GM10248 (cell line): Measurements from ENCODE around the gene KLK13.

ENCODE experiments used
- CTCF ChIA-PET: fragments of 300-600 bp; sonication (Branson Sonifier 250); formaldehyde crosslinking; extraction: SDS; loops from one replicate; lab custom pipeline; 2021; ENCODE audit warnings: antibody characterized with exemption; lab: Yijun Ruan, JAX
- POLR2A ChIA-PET: fragments of 350-650 bp; sonication (Branson Sonifier 250); formaldehyde crosslinking; extraction: SDS; loops from one replicate; lab custom pipeline; 2020; ENCODE audit warnings: antibody characterized with exemption; lab: Yijun Ruan, JAX
- DNase-seq: peaks from one replicate; pipeline ENCODE4 v3.0.0; 2012; ENCODE audit errors: extremely low spot score
- TF ChIP-seq, protein P1 (sequence below): IDR thresholded peaks from 2 replicates; pipeline ENCODE4 v1.5.1; 2012; ENCODE audit warnings: mild to moderate bottlenecking, low read depth; ENCODE audit errors: extremely low read depth, missing control alignments, control extremely low read depth

The KLK13 gene

GRCh38 chr19:51098365-51099046 lies 33.6 kb upstream of the KLK13 start:
- DNase-seq, result no peak
- POLR2A ChIA-PET, result no interaction called here
- CTCF ChIA-PET, result no interaction called here
- TF ChIP-seq, protein P1, sequence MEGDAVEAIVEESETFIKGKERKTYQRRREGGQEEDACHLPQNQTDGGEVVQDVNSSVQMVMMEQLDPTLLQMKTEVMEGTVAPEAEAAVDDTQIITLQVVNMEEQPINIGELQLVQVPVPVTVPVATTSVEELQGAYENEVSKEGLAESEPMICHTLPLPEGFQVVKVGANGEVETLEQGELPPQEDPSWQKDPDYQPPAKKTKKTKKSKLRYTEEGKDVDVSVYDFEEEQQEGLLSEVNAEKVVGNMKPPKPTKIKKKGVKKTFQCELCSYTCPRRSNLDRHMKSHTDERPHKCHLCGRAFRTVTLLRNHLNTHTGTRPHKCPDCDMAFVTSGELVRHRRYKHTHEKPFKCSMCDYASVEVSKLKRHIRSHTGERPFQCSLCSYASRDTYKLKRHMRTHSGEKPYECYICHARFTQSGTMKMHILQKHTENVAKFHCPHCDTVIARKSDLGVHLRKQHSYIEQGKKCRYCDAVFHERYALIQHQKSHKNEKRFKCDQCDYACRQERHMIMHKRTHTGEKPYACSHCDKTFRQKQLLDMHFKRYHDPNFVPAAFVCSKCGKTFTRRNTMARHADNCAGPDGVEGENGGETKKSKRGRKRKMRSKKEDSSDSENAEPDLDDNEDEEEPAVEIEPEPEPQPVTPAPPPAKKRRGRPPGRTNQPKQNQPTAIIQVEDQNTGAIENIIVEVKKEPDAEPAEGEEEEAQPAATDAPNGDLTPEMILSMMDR, result peak; percentile 11

DNA sequence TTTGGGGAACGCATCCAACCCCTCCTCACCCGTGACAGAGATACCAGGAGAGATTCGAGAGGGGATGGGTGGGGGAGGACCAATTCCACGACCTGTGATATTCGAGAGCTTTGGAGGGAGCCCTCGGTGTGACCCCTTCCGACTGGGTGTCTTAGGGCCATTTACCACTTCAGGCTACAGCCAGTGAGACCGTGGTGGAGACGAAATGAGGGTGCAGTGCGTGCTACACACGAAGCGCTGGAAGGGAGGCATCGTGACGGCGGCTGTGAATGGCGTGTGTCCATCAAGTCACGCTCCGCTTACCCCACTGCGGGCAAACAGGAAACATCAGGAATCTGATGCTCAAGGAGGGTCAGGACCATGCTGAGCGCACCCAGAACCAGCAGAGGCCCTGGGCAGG lies 32.9 kb upstream of the KLK13 start:
- CTCF ChIA-PET, result no interaction called here
- TF ChIP-seq, protein P1, result no peak
- DNase-seq, result no peak
- POLR2A ChIA-PET, result no interaction called here

DNA sequence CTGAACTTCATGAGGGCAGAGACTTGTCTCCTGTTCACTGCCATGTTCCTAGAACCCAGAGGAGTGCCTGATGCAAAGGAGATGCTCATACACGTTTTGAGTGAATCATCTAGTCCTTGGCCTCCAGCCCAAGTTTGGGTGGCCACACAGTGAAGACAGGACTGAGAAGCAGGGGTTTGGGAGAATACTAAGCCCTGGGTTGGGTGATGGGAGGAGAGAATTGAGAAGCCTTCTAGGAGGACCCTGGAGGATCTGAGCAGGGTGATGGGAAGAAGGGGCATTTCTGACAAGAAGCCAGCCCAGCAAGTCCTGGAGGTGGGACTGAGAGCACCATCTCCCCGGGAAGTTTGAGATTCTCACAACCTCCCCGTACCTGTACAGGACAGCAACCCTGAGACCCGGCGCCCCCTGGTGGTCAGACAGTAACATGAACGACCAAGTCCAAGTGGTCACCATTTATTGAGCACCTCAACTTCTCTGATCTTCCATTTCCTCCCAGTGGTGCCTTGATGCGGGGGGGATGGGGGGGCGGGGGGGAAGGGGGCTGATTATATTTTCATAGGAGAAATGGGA lies 32.4 kb upstream of the KLK13 start:
- DNase-seq, result peak; percentile 81
- ChIA-PET POLR2A (no interaction called here), CTCF (interaction anchor here (1.1 to 3.7 kb wide), 7 partner anchors 7 to 175 kb away, joined by 3 to 19 read pairs (median 9); partner anchors contain the start of gene KLK10)
- TF ChIP-seq, protein P1, result peak; percentile 77

- POLR2A ChIA-PET, result interaction anchor here (0.6 kb wide), 1 partner anchor 219 kb away, joined by 4 read pairs; no protein-coding TSS in a partner anchor
- no peak for DNase-seq
- TF ChIP-seq, protein P1, result no peak
- CTCF ChIA-PET, result interaction anchor here (0.9 to 3.7 kb wide), 10 partner anchors 8 to 383 kb away, joined by 3 to 19 read pairs (median 4); partner anchors contain the start of gene KLK10
Measured at GRCh38 chr19:51096473-51097165, 31.7 kb upstream of the KLK13 start.

- TF ChIP-seq, protein P1, result peak; percentile 59
- DNase-seq, result peak; percentile 72
- ChIA-PET POLR2A (no interaction called here), CTCF (interaction anchor here (1.1 to 3.7 kb wide), 5 partner anchors 10 to 736 kb away, joined by 3 to 19 read pairs (median 3); partner anchors contain the start of gene KLK10)
Measured at GRCh38 chr19:51094696-51095279, 29.9 kb upstream of the KLK13 start.

DNA sequence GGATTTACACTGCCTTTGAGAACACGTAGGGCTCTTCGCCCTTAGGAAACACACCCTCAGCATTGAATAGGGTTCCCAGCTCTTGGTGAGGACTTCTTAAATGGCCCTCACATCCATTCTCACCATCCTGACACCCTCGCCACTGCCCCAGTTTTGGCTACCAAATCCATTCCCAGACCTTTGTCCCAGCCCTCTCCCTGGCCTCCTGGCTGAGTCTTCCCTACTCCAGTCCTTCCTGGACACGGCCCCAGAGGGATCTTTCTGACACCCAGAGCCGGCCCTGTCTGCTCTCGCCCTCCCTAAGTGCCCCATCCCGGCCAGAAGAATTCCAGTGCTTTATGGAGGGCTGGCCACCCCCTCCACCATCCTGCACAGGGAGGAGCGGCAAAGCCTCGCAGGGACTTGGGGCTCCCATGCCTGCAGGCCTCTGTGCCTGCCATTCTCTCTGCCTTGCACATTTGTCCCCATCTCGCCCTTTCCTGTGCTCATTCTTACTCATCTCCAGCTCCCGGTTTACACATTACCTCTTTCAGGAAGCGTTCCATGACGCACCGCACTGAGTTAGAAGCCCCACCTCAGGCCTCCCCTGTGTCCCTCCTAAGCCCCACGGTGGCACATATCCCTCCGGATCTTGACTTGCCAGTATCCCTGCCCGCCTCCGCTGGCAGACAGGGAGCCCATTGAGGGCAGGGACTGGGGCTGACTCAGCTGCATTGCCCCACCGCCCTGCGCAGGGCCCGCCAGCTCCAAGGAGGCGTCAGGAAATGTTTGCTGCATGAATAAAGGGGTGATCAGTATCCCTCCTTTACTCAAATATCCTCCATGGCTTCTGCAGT lies 28.8 kb upstream of the KLK13 start:
- ChIA-PET CTCF (interaction anchor here (1.1 to 3.7 kb wide), 4 partner anchors 11 to 424 kb away, joined by 3 to 19 read pairs (median 9); partner anchors contain the start of gene KLK10), POLR2A (no interaction called here)
- TF ChIP-seq, protein P1, result no peak
- DNase-seq, result no peak
